Common myeloid progenitor, CD34-positive (primary cell): Measurements from ENCODE around the gene PALM3.

ENCODE experiments used
- CTCF ChIA-PET: fragments of 350-600 bp; sonication (Branson Sonifier 250); formaldehyde crosslinking; loops from one replicate; lab custom pipeline; 2021; ENCODE audit warnings: antibody characterized with exemption; lab: Charles Lee
- POLR2A ChIA-PET: fragments of 350-600 bp; sonication (Branson Sonifier 250); formaldehyde crosslinking; loops from one replicate; lab custom pipeline; 2021; ENCODE audit warnings: antibody characterized with exemption; lab: Charles Lee
- DNase-seq, 3 donors: peaks; one replicate each; pipeline versions ENCODE4 v3.0.0 to v3.0.0-alpha.2; 2013
- H3K27ac ChIP-seq, 2 experiments: 1 replicate in 1 of 2; 2 replicates in 1 of 2; pipeline ENCODE4 v1.7.0; 2013; ENCODE audit warnings: inconsistent platforms in 2 of 2, low read length in 2 of 2, mild to moderate bottlenecking in 2 of 2, low read depth in 1 of 2, moderate library complexity in 1 of 2; ENCODE audit not compliant: severe bottlenecking in 2 of 2, insufficient read depth in 1 of 2, poor library complexity in 1 of 2
- H3K27me3 ChIP-seq, 5 experiments: replicated peaks in 2 of 5; 1 replicate in 3 of 5; 2 replicates in 2 of 5; pipeline versions ENCODE4 v1.6.1 to v1.7.0; 2013; ENCODE audit warnings: low read length in 4 of 5, mild to moderate bottlenecking in 2 of 5, moderate library complexity in 2 of 5, inconsistent platforms in 1 of 5; ENCODE audit not compliant: insufficient read depth in 5 of 5, control insufficient read depth in 4 of 5
- H3K36me3 ChIP-seq, 4 experiments: 1 replicate in 2 of 4; 2 replicates in 2 of 4; pipeline versions ENCODE4 v1.6.1 to v1.7.0; 2013; ENCODE audit warnings: low read length in 3 of 4, control low read depth in 1 of 4, mild to moderate bottlenecking in 1 of 4; ENCODE audit not compliant: control insufficient read depth in 4 of 4, insufficient read depth in 4 of 4
- H3K4me1 ChIP-seq, 4 experiments: 1 replicate in 3 of 4; 2 replicates in 1 of 4; pipeline versions ENCODE4 v1.6.1 to v1.7.1; 2013; ENCODE audit warnings: low read length in 3 of 4, mild to moderate bottlenecking in 3 of 4, control low read depth in 1 of 4, inconsistent platforms in 1 of 4, moderate library complexity in 1 of 4; ENCODE audit not compliant: control insufficient read depth in 4 of 4, insufficient read depth in 4 of 4; ENCODE audit errors: control extremely low read depth in 1 of 4
- H3K4me3 ChIP-seq, 7 experiments: 1 replicate in 4 of 7; 2 replicates in 3 of 7; pipeline versions ENCODE4 v1.5.1 to v1.7.0; 2013; ENCODE audit warnings: mild to moderate bottlenecking in 7 of 7, low read length in 6 of 7, moderate library complexity in 6 of 7, inconsistent platforms in 2 of 7, low read depth in 2 of 7, control low read depth in 1 of 7; ENCODE audit not compliant: insufficient read depth in 4 of 7, control insufficient read depth in 1 of 7; ENCODE audit errors: extremely low read depth in 1 of 7
- H3K9me3 ChIP-seq, 5 experiments: 1 replicate in 4 of 5; 2 replicates in 1 of 5; pipeline versions ENCODE4 v1.6.1 to v1.7.1; 2013; ENCODE audit warnings: low read length in 4 of 5, mild to moderate bottlenecking in 2 of 5, inconsistent platforms in 1 of 5, low read depth in 1 of 5, moderate library complexity in 1 of 5; ENCODE audit not compliant: control insufficient read depth in 4 of 5, insufficient read depth in 2 of 5; ENCODE audit errors: control extremely low read depth in 1 of 5
- WGBS: methylation state at CpG from one replicate; pipeline ENCODE4 v1.1.5; 2013; ENCODE audit not compliant: insufficient coverage; 5-methylcytosine and 5-hydroxymethylcytosine counted together

PALM3 gene

GRCh38 chr19:14054721-14055120 is 7.2 kb downstream of the PALM3 start:
- Histone ChIP-seq H3K4me3 (no peak overlapping the region), H3K9me3 (no peaks in the 10 kb centered on the region), H3K27ac (no peak overlapping the region), H3K27me3 (peaks cover 0 to 35% (median 6%) of the 10 kb centered on the region in 5 experiments), H3K36me3 (peaks cover 0 to 31% (median 17%) of the 10 kb centered on the region in 4 experiments), H3K4me1 (peaks cover 0 to 18% (median 17%) of the 10 kb centered on the region in 4 experiments)
- WGBS = 28% methylated on average over 7 of the region's 11 CpGs
- ChIA-PET POLR2A (no interaction called here), CTCF (interaction anchor here (0.9 to 2.0 kb wide), 3 partner anchors 19 to 173 kb away, joined by 3 to 5 read pairs (median 5); no protein-coding TSS in a partner anchor)
- no peak for DNase-seq

GRCh38 chr19:14054099-14054498 is 7.8 kb downstream of the PALM3 start:
- Histone ChIP-seq H3K27ac (no peak overlapping the region), H3K4me1 (peaks cover 0 to 17% (median 15%) of the 10 kb centered on the region in 4 experiments), H3K9me3 (no peaks in the 10 kb centered on the region), H3K36me3 (peaks cover 0 to 35% (median 21%) of the 10 kb centered on the region in 4 experiments), H3K27me3 (peaks cover 0 to 29% (median 6%) of the 10 kb centered on the region in 5 experiments), H3K4me3 (no peak overlapping the region)
- 80% methylated on average over 6 of the region's 6 CpGs for WGBS
- no peak for DNase-seq
- ChIA-PET POLR2A (no interaction called here), CTCF (interaction anchor here (0.9 to 2.0 kb wide), 4 partner anchors 20 to 173 kb away, joined by 3 to 5 read pairs (median 4); no protein-coding TSS in a partner anchor)

- Histone ChIP-seq H3K4me3 (no peak overlapping the region), H3K27ac (no peak overlapping the region), H3K4me1 (peaks cover 0 to 12% (median 10%) of the 10 kb centered on the region in 4 experiments), H3K36me3 (peaks cover 0 to 41% (median 26%) of the 10 kb centered on the region in 4 experiments), H3K27me3 (peaks cover 0 to 23% (median 3%) of the 10 kb centered on the region in 5 experiments), H3K9me3 (no peaks in the 10 kb centered on the region)
- WGBS = 96% methylated on average over 11 of the region's 11 CpGs
- no peak for DNase-seq
- POLR2A ChIA-PET = no interaction called here
- CTCF ChIA-PET = interaction anchor here (0.9 to 2.0 kb wide), 8 partner anchors 8 to 172 kb away, joined by 3 to 7 read pairs (median 4); no protein-coding TSS in a partner anchor
Measured at GRCh38 chr19:14053500-14053899, 8.4 kb downstream of the PALM3 start.

- no peak for DNase-seq
- peaks cover 0 to 18% (median 0%) of the 10 kb centered on the region in 5 experiments for H3K27me3 ChIP-seq
- no peaks in the 10 kb centered on the region for H3K9me3 ChIP-seq
- H3K4me3 ChIP-seq = no peak overlapping the region
- 100% methylated on average over 3 of the region's 3 CpGs for WGBS
- H3K4me1 ChIP-seq = peaks cover 0 to 8% (median 5%) of the 10 kb centered on the region in 4 experiments
- H3K27ac ChIP-seq = no peak overlapping the region
- ChIA-PET CTCF (interaction anchor here (0.6 to 2.0 kb wide), 9 partner anchors 8 to 168 kb away, joined by 3 to 7 read pairs (median 4); no protein-coding TSS in a partner anchor), POLR2A (interaction anchor here (0.6 kb wide), 1 partner anchor 59 kb away, joined by 4 read pairs; a partner anchor contains a TSS)
- peaks cover 0 to 45% (median 30%) of the 10 kb centered on the region in 4 experiments for H3K36me3 ChIP-seq
Measured at GRCh38 chr19:14053032-14053431, 8.8 kb downstream of the PALM3 start.

- POLR2A ChIA-PET = interaction anchor here (0.6 kb wide), 2 partner anchors 60 to 120 kb away, joined by 3 to 4 read pairs; a partner anchor contains a TSS
- H3K27ac ChIP-seq = no peak overlapping the region
- 97% methylated on average over 3 of the region's 6 CpGs for WGBS
Measured at GRCh38 chr19:14052470-14052869, 9.4 kb downstream of the PALM3 start.

GRCh38 chr19:14051980-14052379 is 9.9 kb downstream of the PALM3 start:
- Histone ChIP-seq H3K36me3 (peaks cover 0 to 47% (median 31%) of the 10 kb centered on the region in 4 experiments), H3K4me3 (no peak overlapping the region), H3K4me1 (peaks cover 0 to 3% (median 2%) of the 10 kb centered on the region in 4 experiments), H3K9me3 (no peaks in the 10 kb centered on the region), H3K27ac (no peak overlapping the region), H3K27me3 (peaks cover 0 to 14% (median 0%) of the 10 kb centered on the region in 5 experiments)
- ChIA-PET POLR2A (interaction anchor here (0.6 kb wide), 1 partner anchor 121 kb away, joined by 3 read pairs; no protein-coding TSS in a partner anchor), CTCF (interaction anchor here (1.3 to 6.3 kb wide), 5 partner anchors 8 to 134 kb away, joined by 3 to 46 read pairs (median 7); partner anchors contain the start of gene PALM3)
- WGBS = 85% methylated on average over 3 of the region's 9 CpGs
- no peak for DNase-seq

More at GRCh38 chr19:14052470-14052869, 9.4 kb downstream of the PALM3 start:
- CTCF ChIA-PET = interaction anchor here (0.6 to 1.6 kb wide), 7 partner anchors 9 to 167 kb away, joined by 3 to 7 read pairs (median 4); no protein-coding TSS in a partner anchor
- Histone ChIP-seq H3K27me3 (peaks cover 0 to 14% (median 0%) of the 10 kb centered on the region in 5 experiments), H3K4me3 (no peak overlapping the region), H3K36me3 (peaks cover 0 to 47% (median 31%) of the 10 kb centered on the region in 4 experiments), H3K9me3 (no peaks in the 10 kb centered on the region), H3K4me1 (peaks cover 0 to 4% (median 2%) of the 10 kb centered on the region in 4 experiments)
- no peak for DNase-seq
